ENCODE data around the gene USP1.

USP1 gene

GRCh38 chr1:62426794-62427193 is 10.1 kb upstream of the USP1 start:
- no peak for DNase-seq

DNA sequence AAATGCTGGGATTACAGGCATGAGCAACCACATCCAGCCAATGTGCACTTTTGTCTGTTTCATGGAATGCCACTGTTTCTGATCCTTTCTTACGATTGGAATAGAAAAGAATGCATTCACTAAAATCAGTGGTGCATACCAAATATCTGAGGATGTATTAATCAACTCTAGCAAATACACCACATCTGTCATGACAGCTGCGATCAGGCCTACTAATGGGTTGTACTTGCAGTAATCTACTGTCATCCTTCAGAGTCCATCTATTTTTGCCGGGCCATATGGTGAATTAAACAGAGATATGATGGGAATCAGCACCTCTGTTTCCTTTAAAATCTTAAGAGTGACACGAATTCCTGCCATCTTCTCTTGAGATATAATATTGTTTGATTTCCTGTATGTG is 8.5 kb upstream of the USP1 start:
- DNase-seq, result no peak

DNA sequence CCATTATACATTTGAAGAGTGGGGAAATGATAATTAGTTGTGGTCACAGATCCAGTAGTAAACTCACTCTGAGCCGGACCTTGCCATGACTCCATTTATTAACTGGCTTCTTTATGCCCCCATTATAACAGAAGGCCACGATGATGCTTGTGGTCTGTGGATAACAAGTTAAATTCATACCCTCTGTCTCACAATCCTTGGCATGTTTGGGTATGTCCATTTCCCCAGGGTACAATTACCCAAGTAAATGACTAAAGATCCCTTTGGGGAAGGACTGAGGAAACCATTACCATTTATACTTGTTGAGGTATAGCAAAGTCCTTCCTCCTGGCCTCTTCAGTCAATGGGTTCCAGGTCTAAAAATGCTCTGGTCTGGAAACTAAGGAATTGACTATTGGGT is 7.3 kb upstream of the USP1 start:
- DNase-seq, result no peak

DNA sequence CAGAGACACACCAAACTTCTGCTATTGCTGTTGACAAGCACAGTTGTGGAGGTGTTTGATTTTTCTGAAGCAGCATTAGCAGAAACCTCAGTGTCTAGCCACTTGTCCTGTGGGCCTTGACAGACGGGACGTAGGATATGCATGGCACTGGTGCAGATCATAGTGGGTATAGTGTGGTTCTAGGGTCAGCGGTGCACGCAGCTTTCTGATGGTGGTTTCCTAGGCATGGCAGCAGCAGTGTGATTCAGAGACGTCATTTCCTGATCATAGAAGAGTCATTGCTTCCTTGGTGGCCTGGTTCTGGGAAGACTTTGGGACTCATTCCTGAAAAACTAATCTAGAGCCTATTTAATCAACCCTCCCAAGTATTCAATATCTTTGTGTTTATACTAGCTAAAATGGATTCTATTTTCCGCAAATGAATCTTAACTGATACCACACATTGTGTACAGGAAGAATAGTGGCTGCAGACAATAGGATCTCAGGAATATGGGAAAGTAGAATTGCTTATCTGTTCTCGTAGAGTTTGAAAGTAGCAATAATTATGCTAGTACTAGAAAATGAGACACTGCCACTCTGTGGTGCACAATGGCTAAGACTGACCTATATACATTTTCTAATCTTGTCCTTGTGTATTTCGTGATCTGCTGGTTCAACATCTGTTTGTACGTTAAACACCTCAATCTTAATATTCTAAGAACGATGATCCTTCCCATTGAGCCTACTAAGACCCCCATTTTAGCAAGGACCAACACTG is 2.8 kb upstream of the USP1 start:
- DNase-seq, result no peak

GRCh38 chr1:62434618-62435001 is 2.2 kb upstream of the USP1 start:
- DNase-seq, result no peak

DNA sequence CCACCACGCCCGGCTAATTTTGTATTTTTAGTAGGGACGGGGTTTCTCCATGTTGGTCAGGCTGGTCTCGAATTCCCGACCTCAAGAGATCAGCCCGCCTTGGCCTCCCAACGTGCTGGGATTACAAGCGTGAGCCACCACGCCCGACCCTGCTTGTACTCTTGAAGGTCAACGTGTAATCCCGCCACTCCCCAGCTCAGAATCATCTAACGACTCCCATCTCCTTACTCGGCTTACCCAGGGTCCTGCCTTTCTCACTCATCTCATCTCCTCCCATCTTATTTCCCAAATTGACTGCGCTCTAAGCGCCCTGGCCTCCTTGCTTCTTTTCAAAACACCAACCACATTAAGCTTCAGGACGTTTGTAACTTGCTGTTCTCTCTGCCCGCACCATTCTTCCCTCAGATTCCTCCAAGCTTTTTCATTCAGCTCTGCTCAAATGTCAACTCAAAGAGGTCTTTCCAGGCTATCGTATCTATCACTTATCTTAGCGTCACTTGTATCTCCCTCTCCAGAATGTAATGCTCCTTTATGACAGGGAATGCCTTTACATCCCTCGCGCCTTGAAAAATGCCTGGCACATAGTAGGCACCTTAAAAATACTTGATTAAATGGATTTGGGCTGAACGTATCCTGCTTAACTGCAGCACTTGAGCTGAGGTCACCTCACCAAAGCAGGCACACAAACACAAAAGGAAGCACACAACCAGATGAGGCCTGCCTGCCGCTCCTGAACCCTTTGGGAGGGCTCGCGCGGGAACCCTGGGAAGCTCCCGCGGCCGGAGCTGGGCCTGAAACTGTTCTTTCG is 1.4 kb upstream of the USP1 start:
- DNase-seq, result no peak

DNA sequence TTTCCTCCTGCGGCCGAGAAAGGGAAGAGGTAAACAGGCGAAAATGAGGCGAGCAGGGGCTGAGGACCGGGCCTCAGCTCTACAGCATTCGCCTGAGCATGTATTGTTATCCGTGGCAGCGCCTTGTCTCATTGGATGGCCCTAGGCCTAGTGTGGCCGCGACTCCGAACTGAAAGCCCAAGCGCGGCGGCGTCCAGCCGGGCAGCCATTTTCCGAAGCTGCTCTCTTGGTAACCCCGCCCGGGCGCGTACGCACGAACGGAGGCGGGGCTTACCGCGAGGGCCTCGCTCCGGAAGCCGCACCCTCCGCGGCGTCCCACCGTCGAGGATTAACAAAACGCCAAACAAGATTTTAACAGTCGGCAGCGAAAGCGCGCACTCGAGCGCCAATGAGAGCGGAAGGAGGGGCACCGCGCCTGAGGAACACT is 797 bp upstream of the USP1 start:
- peak; percentile 95 to 100 for DNase-seq

GRCh38 chr1:62437273-62437940 is 558 bp downstream of the USP1 start:
- no peak for DNase-seq

DNA sequence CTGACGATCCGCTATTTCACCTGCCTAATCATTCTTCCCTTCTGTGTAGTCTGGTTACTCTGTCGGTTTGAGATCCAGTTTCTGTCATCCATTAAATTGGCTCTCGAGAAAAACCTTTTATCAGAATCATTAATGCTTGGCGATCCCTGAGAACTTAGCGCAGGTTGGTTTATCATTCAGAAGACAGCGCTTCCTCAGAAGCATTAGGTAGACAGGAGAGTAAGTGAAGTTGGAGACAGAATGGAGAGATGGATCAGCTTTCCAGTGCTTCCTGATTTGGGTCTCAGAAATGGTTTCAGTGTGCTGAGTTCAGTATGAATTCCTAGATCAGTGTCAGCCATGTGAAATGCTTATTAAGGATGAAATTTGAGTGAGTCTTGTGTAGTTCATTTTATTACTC is 1.3 kb downstream of the USP1 start:
- no peak for DNase-seq

GRCh38 chr1:62439652-62440371 is 3.0 kb downstream of the USP1 start:
- DNase-seq, result no peak

DNA sequence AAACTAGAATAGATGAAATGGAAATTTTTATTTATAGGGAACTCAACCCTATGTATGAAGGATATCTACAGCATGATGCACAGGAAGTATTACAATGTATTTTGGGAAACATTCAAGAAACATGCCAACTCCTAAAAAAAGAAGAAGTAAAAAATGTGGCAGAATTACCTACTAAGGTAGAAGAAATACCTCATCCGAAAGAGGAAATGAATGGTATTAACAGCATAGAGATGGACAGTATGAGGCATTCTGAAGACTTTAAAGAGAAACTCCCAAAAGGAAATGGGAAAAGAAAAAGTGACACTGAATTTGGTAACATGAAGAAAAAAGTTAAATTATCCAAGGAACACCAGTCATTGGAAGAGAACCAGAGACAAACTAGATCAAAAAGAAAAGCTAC is 7.9 kb downstream of the USP1 start:
- no peak for DNase-seq

DNA sequence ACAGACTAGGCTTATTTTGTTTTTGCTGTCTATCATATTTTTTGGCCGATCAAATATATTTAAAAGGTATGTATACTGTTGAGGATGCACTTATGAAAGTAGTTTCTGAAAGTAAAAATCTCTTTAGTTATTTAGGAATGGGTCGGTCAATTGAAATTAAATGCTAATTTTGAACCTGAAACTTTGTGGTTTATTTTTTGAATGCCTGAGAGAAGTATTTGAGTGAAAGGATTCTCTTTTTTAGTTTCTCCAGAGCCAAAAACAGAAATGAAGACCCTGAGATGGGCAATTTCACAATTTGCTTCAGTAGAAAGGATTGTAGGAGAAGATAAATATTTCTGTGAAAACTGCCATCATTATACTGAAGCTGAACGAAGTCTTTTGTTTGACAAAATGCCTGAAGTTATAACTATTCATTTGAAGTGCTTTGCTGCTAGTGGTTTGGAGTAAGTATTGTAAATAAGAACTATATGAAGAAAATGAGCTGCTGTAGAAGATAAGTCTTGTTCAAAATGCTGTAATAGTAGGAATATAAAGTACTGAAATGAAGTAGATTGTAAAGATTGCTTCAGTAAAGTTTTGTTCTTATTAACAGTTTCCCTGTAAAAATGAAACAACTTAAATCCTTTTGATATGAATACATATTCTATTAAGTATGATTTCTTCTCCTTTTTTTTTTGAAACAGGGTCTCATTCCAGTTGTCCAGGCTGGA is 11.5 kb downstream of the USP1 start:
- no peak for DNase-seq

- no peak for DNase-seq
Measured at GRCh38 chr1:62450301-62450700, 13.5 kb downstream of the USP1 start.

GRCh38 chr1:62452951-62453350 is 16.1 kb downstream of the USP1 start:
- no peak for DNase-seq

DNA sequence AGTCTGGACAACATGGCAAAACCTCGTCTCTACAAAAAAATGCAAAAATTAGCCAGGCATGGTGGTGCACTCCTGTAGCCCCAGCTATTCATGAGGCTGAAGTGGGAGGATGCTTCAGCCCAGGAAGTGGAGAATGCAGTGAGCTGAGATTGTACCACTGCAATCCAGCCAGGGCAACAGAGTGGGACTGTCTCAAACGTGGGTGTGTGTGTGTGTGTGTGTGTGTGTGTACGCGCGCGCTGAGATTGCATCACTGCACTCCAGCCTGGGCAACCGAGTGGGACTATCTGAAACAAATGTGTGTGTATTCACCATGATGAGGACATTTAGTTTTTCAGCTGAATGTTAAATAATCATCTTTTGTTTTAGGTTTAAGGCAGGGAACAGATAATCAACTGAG is 21.1 kb downstream of the USP1 start:
- DNase-seq, result no peak

DNA sequence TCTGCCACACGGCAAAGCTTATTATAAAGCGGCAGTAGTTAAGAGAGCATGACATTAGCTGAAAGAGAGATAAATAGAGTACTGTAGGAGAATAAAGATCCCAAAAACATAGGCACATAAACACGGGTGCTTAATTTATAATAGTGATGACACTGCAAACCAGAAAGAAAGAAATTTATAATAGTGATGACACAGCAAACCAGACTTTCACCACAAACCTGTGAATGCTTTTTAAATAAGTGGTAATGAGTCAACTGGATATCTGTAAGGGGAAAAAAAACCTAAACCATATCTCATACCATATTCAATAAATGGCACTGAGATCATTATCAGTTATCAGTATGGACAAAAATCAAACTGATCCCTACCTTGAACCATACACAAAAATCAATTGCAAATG is 25.5 kb downstream of the USP1 start:
- DNase-seq, result no peak

DNA sequence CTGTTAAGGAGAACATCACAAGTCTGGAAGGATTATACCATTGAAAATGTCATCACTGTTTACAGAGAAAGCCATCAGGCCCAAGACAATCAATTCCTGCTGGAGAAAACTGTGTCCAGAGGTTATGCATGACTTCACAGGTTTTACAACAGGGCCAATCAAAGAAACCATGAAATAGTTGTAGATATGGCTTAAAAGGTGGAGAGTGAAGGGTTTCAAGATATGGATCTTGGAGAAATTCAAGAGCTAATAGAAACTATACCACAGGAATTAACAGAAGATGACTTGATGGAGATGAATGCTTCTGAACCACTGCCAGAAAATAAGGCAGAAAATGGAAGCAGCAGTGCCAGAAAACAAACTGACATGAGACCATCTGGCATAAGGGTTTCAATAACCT is 30.2 kb downstream of the USP1 start:
- DNase-seq, result no peak

- no peak for DNase-seq
Measured at GRCh38 chr1:62476525-62477219, 39.8 kb downstream of the USP1 start.

DNA sequence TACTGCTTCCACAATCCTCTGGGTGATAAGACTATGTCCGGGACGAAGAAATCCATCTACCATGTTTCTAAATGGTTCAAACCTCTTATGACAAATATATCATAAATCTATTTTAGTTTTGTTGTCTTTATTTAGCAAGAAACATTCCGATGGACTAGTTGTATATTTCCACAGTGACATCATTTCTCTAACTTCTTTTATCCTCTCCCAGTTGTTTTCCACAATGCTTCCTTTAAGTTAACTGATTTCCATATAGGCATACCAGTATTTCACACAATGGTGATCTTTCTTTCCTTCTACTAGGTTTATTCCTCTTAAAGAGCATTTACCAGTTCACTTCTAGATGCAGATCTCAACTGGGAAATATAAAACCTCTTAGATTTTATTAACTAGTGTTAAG is 44.8 kb downstream of the USP1 start:
- no peak for DNase-seq

GRCh38 chr1:62484824-62485468 is 48.1 kb downstream of the USP1 start:
- no peak for DNase-seq

DNA sequence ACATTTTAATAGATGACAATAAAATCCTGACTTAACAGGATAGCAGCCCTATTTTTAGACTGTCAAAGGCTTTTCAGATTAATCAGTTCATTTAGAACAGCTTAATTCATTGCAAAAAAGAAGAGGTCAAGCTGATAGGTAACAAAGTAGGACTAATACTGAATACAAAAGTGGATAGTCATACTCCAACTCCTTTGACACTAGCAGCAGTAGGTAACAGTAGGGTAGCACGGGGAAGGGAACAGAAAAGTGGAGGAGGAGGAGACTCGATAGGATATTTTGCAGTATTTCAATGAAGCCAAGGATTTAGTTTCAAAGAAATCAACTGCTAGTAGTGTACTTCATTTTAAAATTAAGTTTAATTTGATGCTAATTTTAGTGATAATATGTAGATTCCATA is 51.1 kb downstream of the USP1 start:
- no peak for DNase-seq
